GM21447 (cell line): ENCODE measurements around the gene ESCO1.

Source experiments
- ATAC-seq: cut with Tn5 transposase; IDR thresholded peaks from one replicate; pipeline ENCODE4 v1.9.1; 2021; ENCODE audit not compliant: unreplicated experiment

The ESCO1 gene

DNA sequence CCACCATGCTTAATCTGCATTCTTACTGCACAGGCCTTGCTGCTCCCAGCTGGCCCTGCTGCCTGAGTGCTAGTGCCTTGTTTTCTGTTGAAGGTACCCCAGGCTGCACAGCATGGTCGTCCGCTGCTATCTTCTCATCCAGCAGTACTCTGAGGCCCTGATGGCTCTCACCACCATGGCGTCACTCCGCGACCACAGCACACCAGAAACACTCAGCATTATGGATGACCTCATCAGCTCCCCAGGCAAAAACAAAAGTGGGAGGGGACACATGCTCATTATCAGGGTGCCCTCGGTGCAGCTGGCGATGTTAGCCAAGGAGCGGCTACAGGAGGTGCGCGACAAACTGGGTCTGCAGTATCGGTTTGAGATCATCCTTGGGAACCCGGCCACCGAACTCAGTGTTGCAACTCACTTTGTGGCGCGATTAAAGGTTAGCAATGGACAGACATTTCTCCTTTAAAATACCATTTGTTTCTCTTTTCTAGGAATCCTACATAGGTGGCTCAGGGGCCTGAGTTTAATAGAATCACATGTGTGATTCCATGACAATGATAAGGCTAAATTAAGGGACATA, 110.5 kb downstream of the ESCO1 start:
- ATAC-seq: no peak

- no peak for ATAC-seq
Measured at GRCh38 chr18:21489119-21489750, 111.3 kb downstream of the ESCO1 start.

- no peak for ATAC-seq
Measured at GRCh38 chr18:21486905-21487437, 113.5 kb downstream of the ESCO1 start.

- no peak for ATAC-seq
Measured at GRCh38 chr18:21484851-21485636, 115.5 kb downstream of the ESCO1 start.

DNA sequence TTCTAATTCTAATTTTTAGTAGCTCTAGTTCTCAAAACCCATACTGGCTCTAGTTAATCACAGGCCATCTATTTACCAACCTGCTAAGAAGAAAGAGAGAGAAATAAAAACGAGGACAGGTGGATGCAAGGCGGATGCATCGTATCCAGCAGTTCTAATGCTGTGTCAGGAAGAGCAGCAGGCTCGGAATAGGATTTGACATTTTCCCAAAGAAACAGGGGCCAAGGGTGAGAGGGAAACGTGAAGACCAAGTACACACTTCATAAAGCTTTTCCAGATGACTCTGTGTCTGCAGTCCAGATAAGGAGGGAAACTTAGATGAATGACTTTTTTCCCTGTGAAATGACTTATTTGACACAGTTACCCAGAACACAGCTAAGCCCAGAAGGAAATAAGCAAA, 117.5 kb downstream of the ESCO1 start:
- ATAC-seq: no peak

DNA sequence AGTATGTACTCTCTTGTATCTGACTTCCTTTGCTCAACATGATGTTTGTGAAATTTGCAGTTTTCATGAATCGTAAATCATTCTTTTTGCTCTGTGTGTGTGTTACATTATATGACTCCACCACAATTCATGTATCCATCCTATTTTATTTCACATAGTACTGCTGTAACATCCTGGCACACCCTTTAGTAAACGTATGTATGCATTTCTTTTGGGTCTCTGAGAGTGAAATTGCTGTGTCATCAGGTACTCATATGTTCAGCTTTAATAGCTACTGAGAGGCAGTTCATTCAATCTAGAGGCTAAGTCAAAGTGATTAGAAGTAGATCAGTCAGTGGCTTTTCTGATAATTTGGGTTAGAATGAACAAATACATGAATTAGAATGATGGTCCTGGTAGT, 118.8 kb downstream of the ESCO1 start:
- no peak for ATAC-seq

DNA sequence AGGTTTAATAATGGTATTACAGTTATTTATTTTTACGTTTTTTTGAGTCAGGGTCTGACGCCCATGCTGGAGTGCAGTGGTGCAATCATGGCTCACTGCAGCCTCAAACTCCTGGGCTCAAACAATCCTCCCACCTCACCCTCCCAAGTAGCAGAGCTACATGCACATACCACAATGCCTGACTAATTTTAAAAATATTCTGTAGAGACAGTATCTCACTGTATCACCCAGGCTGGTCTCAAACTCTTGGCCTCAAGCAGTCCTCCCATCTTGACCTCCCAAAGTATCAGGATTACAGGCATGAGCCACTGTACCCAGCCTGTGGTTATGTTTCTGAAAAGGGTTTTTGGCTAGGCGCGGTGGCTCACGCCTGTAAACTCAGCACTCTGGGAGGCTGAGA, 120.8 kb downstream of the ESCO1 start:
- no peak for ATAC-seq
